ENCODE results near the gene FHL1. TPM values are rescaled to one million over a fixed set of nuclear protein-coding genes. Genes with fewer than 3 reads are reported as not detected.

FHL1 gene
- total RNA-seq, 1 experiment from 2014 or later: not detected

DNA sequence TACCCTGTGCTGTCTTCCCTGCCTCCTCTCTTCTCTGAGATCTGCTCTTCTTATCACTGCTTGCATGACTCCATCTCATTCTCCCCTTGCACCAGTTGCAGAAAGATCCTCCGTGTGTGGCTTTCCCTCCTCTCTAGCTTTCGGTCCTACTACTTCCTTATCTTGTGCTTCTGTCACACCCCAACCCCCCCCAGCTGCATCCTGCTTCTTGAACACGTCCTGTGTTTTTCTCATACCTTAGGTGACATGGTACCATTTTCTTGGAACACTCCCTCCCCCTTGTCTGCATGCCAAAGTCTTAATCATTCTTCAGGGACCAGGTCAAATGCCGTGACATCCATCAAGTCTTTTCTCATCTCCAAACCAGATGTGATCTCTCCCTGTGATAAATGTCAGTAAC lies 46.4 kb downstream of the FHL1 start:
- 0 out of 2 replicates have a peak, but pooled peaks cover 2% of the 10 kb centered on the region for H3K4me1 ChIP-seq (ENCODE audit: low read length)
- H2AFZ ChIP-seq (ENCODE audit: low read length): no peak overlapping the region
- H3K9me2 ChIP-seq (replicated peaks; ENCODE audit: insufficient read depth, low read length): no peaks in the 10 kb centered on the region
- H3K9me3 ChIP-seq (ENCODE audit: low read length): no peaks in the 10 kb centered on the region
- H3K79me2 ChIP-seq (ENCODE audit: low read length): no peaks in the 10 kb centered on the region
- DNase-seq: no peak
- no peak overlapping the region for H3K9ac ChIP-seq (ENCODE audit: low read length)
- H3K27me3 ChIP-seq (ENCODE audit: low read length): no peaks in the 10 kb centered on the region
- H4K20me1 ChIP-seq (ENCODE audit: insufficient read depth, low read depth, low read length): no peaks in the 10 kb centered on the region
- H3K36me3 ChIP-seq (ENCODE audit: insufficient read depth, low read length): no peaks in the 10 kb centered on the region
- H3K27ac ChIP-seq (ENCODE audit: low read length): no peak overlapping the region
- H3K4me3 ChIP-seq (ENCODE audit: low read length): no peak overlapping the region
- H3K4me2 ChIP-seq (ENCODE audit: low read depth, low read length, poor library complexity, severe bottlenecking): no peak overlapping the region

DNA sequence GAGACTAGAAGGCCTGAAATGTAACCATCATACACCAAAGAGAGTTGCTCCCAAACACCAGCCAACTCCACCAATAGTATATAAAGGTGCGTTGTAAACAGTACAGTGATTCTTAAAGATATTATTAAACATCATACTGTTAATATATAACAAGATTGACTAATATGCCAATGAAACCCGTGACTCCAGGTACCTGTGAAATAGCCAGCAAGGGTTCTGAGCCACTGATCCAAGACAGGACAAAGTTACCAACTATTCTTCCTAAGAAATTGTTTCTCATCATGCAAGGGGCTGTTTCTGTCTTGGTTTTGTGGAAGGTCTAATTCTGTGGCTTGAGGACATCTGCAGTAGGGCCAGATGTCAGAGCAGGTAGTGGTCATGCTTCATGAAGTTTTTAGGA lies 47.2 kb downstream of the FHL1 start:
- H3K9me2 ChIP-seq (replicated peaks; ENCODE audit: insufficient read depth, low read length): no peaks in the 10 kb centered on the region
- H3K9ac ChIP-seq (ENCODE audit: low read length): no peak overlapping the region
- no peak for DNase-seq
- H3K36me3 ChIP-seq (ENCODE audit: insufficient read depth, low read length): no peaks in the 10 kb centered on the region
- H2AFZ ChIP-seq (ENCODE audit: low read length): no peak overlapping the region
- no peaks in the 10 kb centered on the region for H4K20me1 ChIP-seq (ENCODE audit: insufficient read depth, low read depth, low read length)
- no peaks in the 10 kb centered on the region for H3K9me3 ChIP-seq (ENCODE audit: low read length)
- H3K27me3 ChIP-seq (ENCODE audit: low read length): no peaks in the 10 kb centered on the region
- H3K27ac ChIP-seq (ENCODE audit: low read length): no peak overlapping the region
- peaks cover 2% of the 10 kb centered on the region; the same call in 1 of the 2 replicates for H3K4me1 ChIP-seq (ENCODE audit: low read length)
- H3K79me2 ChIP-seq (ENCODE audit: low read length): no peaks in the 10 kb centered on the region
- no peak overlapping the region for H3K4me3 ChIP-seq (ENCODE audit: low read length)
- no peak overlapping the region for H3K4me2 ChIP-seq (ENCODE audit: low read depth, low read length, poor library complexity, severe bottlenecking)

GRCh38 chrX:136195247-136195646 lies 47.9 kb downstream of the FHL1 start:
- H4K20me1 ChIP-seq (ENCODE audit: insufficient read depth, low read depth, low read length): no peaks in the 10 kb centered on the region
- H3K27me3 ChIP-seq (ENCODE audit: low read length): no peaks in the 10 kb centered on the region
- no peak for DNase-seq
- H3K79me2 ChIP-seq (ENCODE audit: low read length): no peaks in the 10 kb centered on the region
- H3K36me3 ChIP-seq (ENCODE audit: insufficient read depth, low read length): no peaks in the 10 kb centered on the region
- H3K27ac ChIP-seq (ENCODE audit: low read length): no peak overlapping the region
- no peak overlapping the region for H3K9ac ChIP-seq (ENCODE audit: low read length)
- no peak overlapping the region for H3K4me2 ChIP-seq (ENCODE audit: low read depth, low read length, poor library complexity, severe bottlenecking)
- H3K4me1 ChIP-seq (ENCODE audit: low read length): peaks cover 2% of the 10 kb centered on the region; the same call in 1 of the 2 replicates
- H3K9me3 ChIP-seq (ENCODE audit: low read length): no peaks in the 10 kb centered on the region
- no peak overlapping the region for H3K4me3 ChIP-seq (ENCODE audit: low read length)
- H2AFZ ChIP-seq (ENCODE audit: low read length): no peak overlapping the region
- H3K9me2 ChIP-seq (replicated peaks; ENCODE audit: insufficient read depth, low read length): no peaks in the 10 kb centered on the region

- Histone ChIP-seq H3K9me2 (replicated peaks; ENCODE audit: insufficient read depth, low read length) (no peaks in the 10 kb centered on the region), H3K27ac (ENCODE audit: low read length) (no peak overlapping the region), H4K20me1 (ENCODE audit: insufficient read depth, low read depth, low read length) (no peaks in the 10 kb centered on the region), H3K36me3 (ENCODE audit: insufficient read depth, low read length) (no peaks in the 10 kb centered on the region), H3K4me2 (ENCODE audit: low read depth, low read length, poor library complexity, severe bottlenecking) (no peak overlapping the region), H2AFZ (ENCODE audit: low read length) (no peak overlapping the region), H3K27me3 (ENCODE audit: low read length) (no peaks in the 10 kb centered on the region), H3K4me3 (ENCODE audit: low read length) (no peak overlapping the region), H3K9me3 (ENCODE audit: low read length) (no peaks in the 10 kb centered on the region), H3K4me1 (ENCODE audit: low read length) (peaks cover 2% of the 10 kb centered on the region; the same call in 1 of the 2 replicates), H3K9ac (ENCODE audit: low read length) (no peak overlapping the region), H3K79me2 (ENCODE audit: low read length) (no peaks in the 10 kb centered on the region)
- no peak for DNase-seq
Measured at GRCh38 chrX:136196691-136197155, 49.4 kb downstream of the FHL1 start.

DNA sequence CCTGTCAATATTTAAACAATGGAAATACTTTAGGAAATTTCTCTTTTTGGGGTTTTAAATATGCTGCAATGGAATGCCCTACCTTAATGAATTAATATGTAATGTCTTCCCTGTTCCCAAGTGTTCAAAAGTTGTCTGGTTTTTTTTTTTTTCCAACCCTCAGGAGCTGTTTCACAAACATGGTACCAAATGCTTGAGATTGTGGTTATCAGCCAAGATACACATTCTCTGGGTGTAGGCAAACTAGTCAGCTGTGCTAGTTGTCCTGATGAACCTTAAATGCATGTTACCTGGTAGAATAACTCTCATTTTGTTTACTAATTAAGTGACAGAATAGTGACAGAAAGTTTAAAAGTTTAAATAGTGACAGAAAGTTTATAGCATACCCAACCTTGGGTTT lies 50.7 kb downstream of the FHL1 start:
- Histone ChIP-seq H3K9me2 (replicated peaks; ENCODE audit: insufficient read depth, low read length) (no peaks in the 10 kb centered on the region), H3K27ac (ENCODE audit: low read length) (no peak overlapping the region), H3K4me2 (ENCODE audit: low read depth, low read length, poor library complexity, severe bottlenecking) (no peak overlapping the region), H4K20me1 (ENCODE audit: insufficient read depth, low read depth, low read length) (no peaks in the 10 kb centered on the region), H3K4me1 (ENCODE audit: low read length) (peaks cover 2% of the 10 kb centered on the region; the same call in 1 of the 2 replicates), H3K9me3 (ENCODE audit: low read length) (no peaks in the 10 kb centered on the region), H3K79me2 (ENCODE audit: low read length) (no peaks in the 10 kb centered on the region), H3K27me3 (ENCODE audit: low read length) (no peaks in the 10 kb centered on the region), H3K4me3 (ENCODE audit: low read length) (no peak overlapping the region), H2AFZ (ENCODE audit: low read length) (no peak overlapping the region), H3K36me3 (ENCODE audit: insufficient read depth, low read length) (no peaks in the 10 kb centered on the region), H3K9ac (ENCODE audit: low read length) (no peak overlapping the region)
- DNase-seq: no peak

DNA sequence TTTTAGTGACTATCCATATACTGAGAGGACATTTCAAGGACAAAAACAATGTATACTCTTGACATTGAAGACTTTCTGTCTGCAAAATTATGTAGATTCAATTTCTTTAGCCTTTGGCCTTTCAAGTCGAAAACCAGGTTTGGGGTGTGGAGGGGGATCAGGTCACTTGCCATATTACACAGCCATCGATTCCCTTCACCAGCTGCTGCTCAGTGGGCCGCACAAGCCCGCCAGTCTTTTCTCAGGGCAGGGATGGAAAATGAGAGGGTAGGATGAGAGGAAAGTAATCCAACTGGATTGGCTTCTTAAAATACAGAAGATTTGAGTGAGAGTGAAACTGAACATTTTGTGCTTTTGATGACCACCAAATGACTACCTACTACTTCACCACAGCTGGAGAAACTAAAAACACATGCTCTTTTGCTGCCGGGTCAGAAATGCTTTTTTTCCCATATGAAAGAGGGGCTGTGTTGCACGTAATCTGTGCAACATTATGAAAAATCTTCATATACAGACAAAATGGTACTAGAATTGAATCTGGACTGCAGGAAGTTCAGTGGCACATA lies 51.4 kb downstream of the FHL1 start:
- no peak overlapping the region for H3K4me2 ChIP-seq (ENCODE audit: low read depth, low read length, poor library complexity, severe bottlenecking)
- H2AFZ ChIP-seq (ENCODE audit: low read length): no peak overlapping the region
- no peaks in the 10 kb centered on the region for H3K79me2 ChIP-seq (ENCODE audit: low read length)
- no peaks in the 10 kb centered on the region for H3K9me2 ChIP-seq (replicated peaks; ENCODE audit: insufficient read depth, low read length)
- no peaks in the 10 kb centered on the region for H3K27me3 ChIP-seq (ENCODE audit: low read length)
- no peak overlapping the region for H3K9ac ChIP-seq (ENCODE audit: low read length)
- H3K4me1 ChIP-seq (ENCODE audit: low read length): peaks cover under 1% of the 10 kb centered on the region; the same call in 1 of the 2 replicates
- no peaks in the 10 kb centered on the region for H3K9me3 ChIP-seq (ENCODE audit: low read length)
- no peaks in the 10 kb centered on the region for H3K36me3 ChIP-seq (ENCODE audit: insufficient read depth, low read length)
- no peak for DNase-seq
- no peak overlapping the region for H3K4me3 ChIP-seq (ENCODE audit: low read length)
- H3K27ac ChIP-seq (ENCODE audit: low read length): no peak overlapping the region
- no peaks in the 10 kb centered on the region for H4K20me1 ChIP-seq (ENCODE audit: insufficient read depth, low read depth, low read length)

- no peaks in the 10 kb centered on the region for H3K36me3 ChIP-seq (ENCODE audit: insufficient read depth, low read length)
- no peak for DNase-seq
- no peaks in the 10 kb centered on the region for H3K9me2 ChIP-seq (replicated peaks; ENCODE audit: insufficient read depth, low read length)
- H3K4me1 ChIP-seq (ENCODE audit: low read length): no peaks in the 10 kb centered on the region; the same call in 1 of the 2 replicates
- H3K4me2 ChIP-seq (ENCODE audit: low read depth, low read length, poor library complexity, severe bottlenecking): no peak overlapping the region
- H3K9ac ChIP-seq (ENCODE audit: low read length): no peak overlapping the region
- H4K20me1 ChIP-seq (ENCODE audit: insufficient read depth, low read depth, low read length): no peaks in the 10 kb centered on the region
- no peak overlapping the region for H2AFZ ChIP-seq (ENCODE audit: low read length)
- no peaks in the 10 kb centered on the region for H3K79me2 ChIP-seq (ENCODE audit: low read length)
- H3K9me3 ChIP-seq (ENCODE audit: low read length): no peaks in the 10 kb centered on the region
- no peak overlapping the region for H3K4me3 ChIP-seq (ENCODE audit: low read length)
- no peaks in the 10 kb centered on the region for H3K27me3 ChIP-seq (ENCODE audit: low read length)
- no peak overlapping the region for H3K27ac ChIP-seq (ENCODE audit: low read length)
Measured at GRCh38 chrX:136199365-136199764, 52.0 kb downstream of the FHL1 start.

- H3K27ac ChIP-seq (ENCODE audit: low read length): no peak overlapping the region
- H3K9ac ChIP-seq (ENCODE audit: low read length): no peak overlapping the region
- DNase-seq: peak; percentile 45
- no peak overlapping the region for H3K4me2 ChIP-seq (ENCODE audit: low read depth, low read length, poor library complexity, severe bottlenecking)
- no peaks in the 10 kb centered on the region for H3K27me3 ChIP-seq (ENCODE audit: low read length)
- no peaks in the 10 kb centered on the region; the same call in 1 of the 2 replicates for H3K4me1 ChIP-seq (ENCODE audit: low read length)
- no peaks in the 10 kb centered on the region for H3K9me2 ChIP-seq (replicated peaks; ENCODE audit: insufficient read depth, low read length)
- H3K4me3 ChIP-seq (ENCODE audit: low read length): no peak overlapping the region
- no peak overlapping the region for H2AFZ ChIP-seq (ENCODE audit: low read length)
- H3K79me2 ChIP-seq (ENCODE audit: low read length): no peaks in the 10 kb centered on the region
- H3K9me3 ChIP-seq (ENCODE audit: low read length): no peaks in the 10 kb centered on the region
- no peaks in the 10 kb centered on the region for H4K20me1 ChIP-seq (ENCODE audit: insufficient read depth, low read depth, low read length)
- H3K36me3 ChIP-seq (ENCODE audit: insufficient read depth, low read length): no peaks in the 10 kb centered on the region
Measured at GRCh38 chrX:136200466-136200865, 53.1 kb downstream of the FHL1 start.
